Hematopoietic multipotent progenitor cell (in vitro differentiated cells): Measurements from ENCODE around the gene APOC4. TPM values are rescaled to one million over a fixed set of nuclear protein-coding genes. Genes with fewer than 3 reads are reported as not detected.
"Not testable (repeated sequence)": the region's sequence is repeated elsewhere in the genome, so short reads cannot be mapped to it uniquely, and the experiment has no call there.

Source experiments
- DNase-seq, 3 donors: peaks; one replicate each; pipeline ENCODE4 v3.0.0-alpha.2; 2011 to 2015; ENCODE audit warnings: low read depth in 2 of 3, low spot score in 2 of 3
- total RNA-seq: library from RNA; depleted of rRNA; stranded (reverse); fragments of >200 nt; gene quantifications from one replicate; pipeline ENCODE4 v1.2.3, GENCODE V29; 2012

APOC4 gene
- total RNA-seq, 1 donor: not detected

- DNase-seq: peak; percentile 54 to 83 (median 76)
Measured at GRCh38 chr19:44914433-44915206, 27.4 kb upstream of the APOC4 start, which contains the start of gene APOC1. Gene APOC1 (plus strand): TSS chr19:44914608. CDS start chr19:44914892, 284 bp downstream.

GRCh38 chr19:44924243-44924725, 17.8 kb upstream of the APOC4 start:
- DNase-seq: no peak

GRCh38 chr19:44925114-44925891, 16.7 kb upstream of the APOC4 start:
- peak in 2 of 3 donors; percentile 57 to 80 for DNase-seq

GRCh38 chr19:44926245-44927077, 15.6 kb upstream of the APOC4 start:
- DNase-seq: not testable (repeated sequence)

- DNase-seq: no peak
Measured at GRCh38 chr19:44927746-44928145, 14.3 kb upstream of the APOC4 start.

GRCh38 chr19:44930088-44930487, 11.9 kb upstream of the APOC4 start:
- DNase-seq: no peak

- DNase-seq: no peak
Measured at GRCh38 chr19:44931541-44931940, 10.5 kb upstream of the APOC4 start.

- no peak for DNase-seq
Measured at GRCh38 chr19:44939668-44940067, 2.4 kb upstream of the APOC4 start.

GRCh38 chr19:44943801-44944249, 1.8 kb downstream of the APOC4 start:
- peak in 2 of 3 donors; percentile 48 to 49 for DNase-seq

- no peak for DNase-seq
Measured at GRCh38 chr19:44947041-44947581, 5.1 kb downstream of the APOC4 start.

GRCh38 chr19:44948237-44948636, 6.2 kb downstream of the APOC4 start:
- no peak for DNase-seq

GRCh38 chr19:44948763-44949374, 6.8 kb downstream of the APOC4 start:
- DNase-seq: no peak

GRCh38 chr19:44949550-44949949, 7.5 kb downstream of the APOC4 start:
- no peak for DNase-seq

GRCh38 chr19:44951179-44952159, 9.4 kb downstream of the APOC4 start:
- peak; percentile 63 to 90 (median 74) for DNase-seq

GRCh38 chr19:44954278-44954648, 12.2 kb downstream of the APOC4 start:
- DNase-seq: no peak

GRCh38 chr19:44954649-44955504, 12.8 kb downstream of the APOC4 start, which contains the start of gene CLPTM1:
Gene CLPTM1 (plus strand): TSS chr19:44955380. CDS start chr19:44955396, 16 bp downstream.
- DNase-seq: peak; percentile 96 to 98 (median 97)
